Thyroid gland (tissue), 4 donors: Measurements from ENCODE around the gene CLSTN2.

Experiments
- POLR2A ChIP-seq, 2 donors: fragments of 450-650 bp; IDR thresholded peaks; one replicate each; pipeline ENCODE4 v1.6.1; 2017; ENCODE audit warnings: antibody characterized with exemption in 2 of 2, mild to moderate bottlenecking in 2 of 2, moderate library complexity in 1 of 2
- TF ChIP-seq, protein P1 (sequence below), 6 experiments: fragments of 200-600 bp in 3 of 6; fragments of 450-650 bp in 3 of 6; sonication (generic) in 3 of 6; IDR thresholded peaks; one replicate each; pipeline ENCODE4 v1.5.1; 2016 to 2019; ENCODE audit warnings: antibody characterized with exemption in 6 of 6, mild to moderate bottlenecking in 2 of 6, inconsistent platforms in 1 of 6, moderate library complexity in 1 of 6

DNA sequence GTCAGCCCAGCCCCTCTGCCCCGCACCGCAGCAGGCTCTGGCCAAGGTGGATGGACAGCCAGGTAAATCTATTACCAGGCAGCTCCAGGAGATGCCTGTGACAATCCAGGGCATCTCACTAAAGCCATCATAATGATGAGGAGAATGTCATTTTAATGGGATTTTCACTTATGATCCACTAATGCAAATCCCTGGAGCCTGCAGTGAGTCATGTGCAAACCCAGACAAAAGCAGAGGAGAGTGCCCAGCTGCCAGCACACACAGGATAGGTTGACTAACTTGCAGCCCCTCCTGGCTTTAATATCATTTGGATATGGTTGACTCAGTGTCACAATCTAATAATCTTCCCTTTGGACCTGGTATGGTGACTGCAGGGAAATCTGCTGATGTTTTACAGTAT is 536.0 kb downstream of the CLSTN2 start:
- TF ChIP-seq, protein P1, sequence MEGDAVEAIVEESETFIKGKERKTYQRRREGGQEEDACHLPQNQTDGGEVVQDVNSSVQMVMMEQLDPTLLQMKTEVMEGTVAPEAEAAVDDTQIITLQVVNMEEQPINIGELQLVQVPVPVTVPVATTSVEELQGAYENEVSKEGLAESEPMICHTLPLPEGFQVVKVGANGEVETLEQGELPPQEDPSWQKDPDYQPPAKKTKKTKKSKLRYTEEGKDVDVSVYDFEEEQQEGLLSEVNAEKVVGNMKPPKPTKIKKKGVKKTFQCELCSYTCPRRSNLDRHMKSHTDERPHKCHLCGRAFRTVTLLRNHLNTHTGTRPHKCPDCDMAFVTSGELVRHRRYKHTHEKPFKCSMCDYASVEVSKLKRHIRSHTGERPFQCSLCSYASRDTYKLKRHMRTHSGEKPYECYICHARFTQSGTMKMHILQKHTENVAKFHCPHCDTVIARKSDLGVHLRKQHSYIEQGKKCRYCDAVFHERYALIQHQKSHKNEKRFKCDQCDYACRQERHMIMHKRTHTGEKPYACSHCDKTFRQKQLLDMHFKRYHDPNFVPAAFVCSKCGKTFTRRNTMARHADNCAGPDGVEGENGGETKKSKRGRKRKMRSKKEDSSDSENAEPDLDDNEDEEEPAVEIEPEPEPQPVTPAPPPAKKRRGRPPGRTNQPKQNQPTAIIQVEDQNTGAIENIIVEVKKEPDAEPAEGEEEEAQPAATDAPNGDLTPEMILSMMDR (IDR thresholded peaks at IDR 0.05): no peak
- TF ChIP-seq POLR2A (IDR thresholded peaks at IDR 0.05): no peak
